HG02852 (cell line): ENCODE data around the gene TRAPPC14.

Experiments
- ATAC-seq: cut with Tn5 transposase; IDR thresholded peaks from one replicate; pipeline ENCODE4 v1.9.1; 2021; ENCODE audit warnings: mild to moderate bottlenecking, moderate library complexity; ENCODE audit not compliant: unreplicated experiment

The TRAPPC14 gene

GRCh38 chr7:100173806-100174495, 15.4 kb upstream of the TRAPPC14 start:
- ATAC-seq = no peak

GRCh38 chr7:100171840-100172239, 13.3 kb upstream of the TRAPPC14 start:
- ATAC-seq = no peak

GRCh38 chr7:100171087-100171681, 12.7 kb upstream of the TRAPPC14 start:
- no peak for ATAC-seq

- ATAC-seq = no peak
Measured at GRCh38 chr7:100170101-100170897, 11.8 kb upstream of the TRAPPC14 start.

- ATAC-seq = no peak
Measured at GRCh38 chr7:100169147-100169850, 10.8 kb upstream of the TRAPPC14 start.

DNA sequence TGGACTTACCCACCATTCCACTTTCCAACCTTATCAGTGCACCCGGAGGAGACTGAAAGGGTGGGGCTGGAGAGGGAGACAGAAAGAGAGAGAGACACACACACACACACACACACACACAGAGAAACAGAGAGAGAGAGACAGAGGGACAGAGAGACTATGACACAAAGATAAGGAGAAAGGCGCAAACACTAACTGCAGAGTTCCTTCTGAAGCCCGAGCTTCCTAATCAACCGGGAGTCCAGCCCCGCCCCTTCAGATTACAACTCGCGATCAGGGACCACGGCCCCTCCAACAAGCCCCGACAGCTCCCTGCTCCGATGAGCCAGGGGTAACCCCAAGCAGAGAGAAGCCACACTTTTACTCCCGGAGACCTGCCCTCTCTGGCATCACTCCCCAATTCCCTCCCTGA, 9.4 kb upstream of the TRAPPC14 start:
- no peak for ATAC-seq

- no peak for ATAC-seq
Measured at GRCh38 chr7:100166970-100167911, 8.7 kb upstream of the TRAPPC14 start.

- ATAC-seq = no peak
Measured at GRCh38 chr7:100166317-100166940, 7.9 kb upstream of the TRAPPC14 start.

GRCh38 chr7:100163871-100164270, 5.3 kb upstream of the TRAPPC14 start:
- ATAC-seq = no peak

DNA sequence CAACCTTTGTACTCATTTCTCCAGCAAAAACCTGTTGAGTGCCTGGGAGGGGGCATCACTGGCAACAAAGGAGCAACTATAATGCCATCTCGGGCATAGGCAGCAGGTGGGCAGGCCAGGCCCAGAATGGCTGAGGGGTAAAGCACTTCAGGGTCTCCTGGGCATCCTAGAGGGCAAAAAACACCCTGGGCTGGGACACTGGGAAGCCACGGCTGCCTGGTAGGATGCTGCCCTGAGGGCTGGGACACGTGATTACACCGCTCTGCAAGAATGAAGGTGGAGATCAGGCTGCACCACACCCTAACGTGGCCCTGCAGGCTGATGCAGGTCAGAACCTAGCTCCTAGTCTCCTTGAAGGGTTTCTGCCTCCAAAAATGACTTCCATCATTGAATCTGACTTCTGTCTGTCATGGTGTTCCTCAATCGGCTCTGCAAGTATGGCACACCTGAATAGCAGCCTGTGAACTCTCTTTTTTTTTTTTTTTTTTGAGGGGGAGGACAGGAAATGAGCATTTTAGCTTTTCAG, 4.5 kb upstream of the TRAPPC14 start:
- ATAC-seq = no peak

DNA sequence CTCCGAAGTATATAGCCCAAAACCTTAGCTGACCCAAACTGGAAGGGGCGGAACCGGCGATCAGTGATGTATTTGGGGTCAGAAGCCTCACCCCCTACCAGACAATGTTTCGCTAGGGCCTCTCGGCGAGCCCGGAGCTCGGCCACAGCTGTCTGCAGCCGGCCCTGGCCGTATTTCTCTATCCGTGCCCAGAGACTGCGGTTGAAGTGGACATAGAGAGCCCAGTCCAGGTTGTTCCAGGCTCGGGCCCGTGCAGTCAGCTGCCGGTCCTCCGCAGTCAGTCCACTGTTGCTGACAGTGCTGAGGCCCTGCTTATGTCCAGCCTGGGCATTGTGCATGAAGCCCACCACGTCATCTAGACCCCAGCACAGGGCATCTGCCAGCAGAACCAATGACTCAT, 1.5 kb upstream of the TRAPPC14 start:
- ATAC-seq = no peak

GRCh38 chr7:100159099-100159623, 638 bp upstream of the TRAPPC14 start:
- no peak for ATAC-seq

- no peak for ATAC-seq
Measured at GRCh38 chr7:100157334-100158228, 942 bp downstream of the TRAPPC14 start.

- ATAC-seq = no peak
Measured at GRCh38 chr7:100157069-100157333, 1.5 kb downstream of the TRAPPC14 start.

- no peak for ATAC-seq
Measured at GRCh38 chr7:100156331-100157068, 2.0 kb downstream of the TRAPPC14 start.

DNA sequence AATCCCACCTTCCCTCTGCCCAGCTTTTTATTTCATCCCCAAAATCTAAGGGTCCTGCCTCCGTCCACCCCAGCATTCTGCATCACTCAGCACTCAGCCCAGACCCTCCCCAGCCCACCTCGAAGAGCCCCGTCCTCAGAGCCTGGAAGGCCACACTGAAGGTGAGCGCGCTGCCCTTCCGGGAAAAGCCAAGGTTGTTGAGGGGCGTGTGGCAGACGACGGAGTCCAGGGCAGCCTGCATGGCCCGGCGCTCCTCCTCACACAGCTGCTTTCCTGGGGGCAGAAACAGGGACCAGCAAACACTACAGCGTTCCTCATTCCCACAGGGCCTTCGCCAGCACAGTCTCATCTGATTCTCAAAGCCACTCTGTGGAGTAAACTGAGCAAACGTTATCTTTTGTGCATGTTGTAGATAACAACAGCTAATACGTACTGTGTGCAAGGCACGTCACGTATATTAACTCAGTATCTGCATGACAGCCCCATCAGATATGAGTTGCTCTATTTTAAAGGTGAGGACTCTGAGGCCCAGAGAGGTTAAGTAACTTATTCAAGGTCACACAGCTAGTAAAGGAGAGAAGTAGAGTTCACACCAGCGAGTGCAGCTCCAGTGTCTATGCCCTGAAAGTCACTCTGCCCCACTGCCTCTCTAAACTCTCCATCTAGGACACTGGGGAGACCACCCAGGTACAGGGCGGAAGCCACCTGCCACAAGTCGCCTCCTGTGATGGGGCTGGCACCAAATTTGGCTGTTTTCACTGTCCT, 2.8 kb downstream of the TRAPPC14 start:
- ATAC-seq = no peak
